Measurements from ENCODE around the gene CHD5.

CHD5 gene

DNA sequence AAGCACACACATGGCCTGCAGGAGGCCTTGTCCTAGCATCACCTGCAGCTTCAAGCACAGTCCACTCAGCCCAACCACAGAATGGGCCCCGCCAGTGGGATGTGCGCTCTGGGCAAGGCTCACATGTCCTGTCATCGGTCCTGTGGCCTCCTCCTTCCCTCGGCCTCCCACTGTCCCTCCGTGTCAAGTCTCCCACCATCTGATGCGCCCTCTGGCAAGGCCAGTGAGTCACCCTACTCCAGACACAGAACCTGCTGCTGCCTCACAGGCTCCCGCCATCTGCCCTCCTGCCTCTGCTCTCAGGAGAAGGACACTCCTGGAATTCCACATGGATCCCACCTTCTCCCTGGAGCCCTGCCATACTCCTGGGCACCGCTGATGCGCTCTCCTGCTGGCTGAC is 120.3 kb downstream of the CHD5 start:
- Histone ChIP-seq H3K79me2 (ENCODE audit: control insufficient read depth, insufficient read depth, low read length, unreplicated experiment) (no peaks in the 10 kb centered on the region), H3K27me3 (ENCODE audit: insufficient read depth, low read length) (peaks cover 6% of the 10 kb centered on the region; the same call in 1 of the 2 replicates), H3K36me3 (ENCODE audit: insufficient read depth, low read length) (no peaks in the 10 kb centered on the region), H3K27ac (ENCODE audit: low read depth, low read length) (no peak overlapping the region), H3K4me3 (ENCODE audit: low read depth, low read length) (no peak overlapping the region), H2AFZ (ENCODE audit: low read length, unreplicated experiment) (no peak overlapping the region), H3K4me1 (ENCODE audit: control insufficient read depth, insufficient read depth, low read length, unreplicated experiment) (no peaks in the 10 kb centered on the region)

DNA sequence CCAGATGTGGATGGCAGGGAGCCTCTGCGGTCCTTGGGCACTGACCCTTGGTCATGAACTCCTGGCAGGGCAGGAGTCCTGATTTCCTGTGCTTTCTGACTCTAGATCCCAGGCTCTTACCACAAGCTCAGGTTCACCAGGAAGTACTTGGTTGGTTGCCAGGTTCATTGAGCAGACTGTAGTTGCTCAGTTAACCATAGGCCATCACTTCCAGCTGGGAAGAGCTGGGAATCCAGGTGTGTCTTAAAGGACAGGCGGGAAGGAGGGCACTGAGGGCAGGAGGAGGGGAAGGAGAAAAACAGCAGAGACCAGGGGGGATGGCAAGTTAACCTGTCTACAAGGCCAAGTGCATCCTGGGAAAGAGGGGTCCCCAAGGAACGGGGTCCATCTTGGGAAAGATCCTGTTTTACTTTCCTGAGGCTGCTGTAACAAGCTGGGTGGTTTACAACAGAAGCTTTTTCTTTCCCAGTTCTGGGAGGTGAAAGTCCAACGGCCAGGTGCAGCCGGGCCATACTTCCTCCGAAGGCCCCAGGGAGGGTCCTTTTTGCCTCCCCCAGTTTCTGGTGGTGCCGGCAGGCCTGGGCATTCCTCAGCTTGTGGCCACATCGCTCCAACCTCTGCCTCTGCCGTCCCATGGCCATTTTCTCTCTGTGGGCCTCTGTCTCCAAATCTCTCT is 122.8 kb downstream of the CHD5 start:
- Histone ChIP-seq H3K27ac (ENCODE audit: low read depth, low read length) (no peak overlapping the region), H3K36me3 (ENCODE audit: insufficient read depth, low read length) (no peaks in the 10 kb centered on the region), H3K79me2 (ENCODE audit: control insufficient read depth, insufficient read depth, low read length, unreplicated experiment) (no peaks in the 10 kb centered on the region), H3K4me1 (ENCODE audit: control insufficient read depth, insufficient read depth, low read length, unreplicated experiment) (no peaks in the 10 kb centered on the region), H2AFZ (ENCODE audit: low read length, unreplicated experiment) (no peak overlapping the region), H3K4me3 (ENCODE audit: low read depth, low read length) (no peak overlapping the region), H3K27me3 (ENCODE audit: insufficient read depth, low read length) (no peaks in the 10 kb centered on the region)

DNA sequence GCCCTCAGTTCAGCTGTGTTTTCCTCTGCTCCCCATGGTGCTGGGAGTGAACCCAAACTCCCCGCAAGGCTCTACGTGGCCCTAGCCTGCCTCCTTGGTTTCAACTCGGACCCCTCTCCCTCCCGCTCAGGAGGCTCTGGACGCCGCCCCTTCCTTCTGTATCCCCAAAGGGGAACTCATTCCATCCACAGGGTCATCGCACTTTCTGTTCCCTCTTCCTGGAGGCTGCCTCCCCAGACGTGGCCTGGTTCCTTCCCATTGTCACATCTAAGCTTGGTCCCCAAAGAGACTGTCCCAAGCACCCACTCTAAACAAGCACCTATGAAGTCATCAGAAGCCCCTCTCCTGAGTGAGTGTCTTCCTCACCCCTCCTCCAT is 123.6 kb downstream of the CHD5 start:
- Histone ChIP-seq H3K79me2 (ENCODE audit: control insufficient read depth, insufficient read depth, low read length, unreplicated experiment) (no peaks in the 10 kb centered on the region), H3K4me1 (ENCODE audit: control insufficient read depth, insufficient read depth, low read length, unreplicated experiment) (no peaks in the 10 kb centered on the region), H3K4me3 (ENCODE audit: low read depth, low read length) (no peak overlapping the region), H3K27me3 (ENCODE audit: insufficient read depth, low read length) (no peaks in the 10 kb centered on the region), H2AFZ (ENCODE audit: low read length, unreplicated experiment) (no peak overlapping the region), H3K27ac (ENCODE audit: low read depth, low read length) (no peak overlapping the region), H3K36me3 (ENCODE audit: insufficient read depth, low read length) (no peaks in the 10 kb centered on the region)

DNA sequence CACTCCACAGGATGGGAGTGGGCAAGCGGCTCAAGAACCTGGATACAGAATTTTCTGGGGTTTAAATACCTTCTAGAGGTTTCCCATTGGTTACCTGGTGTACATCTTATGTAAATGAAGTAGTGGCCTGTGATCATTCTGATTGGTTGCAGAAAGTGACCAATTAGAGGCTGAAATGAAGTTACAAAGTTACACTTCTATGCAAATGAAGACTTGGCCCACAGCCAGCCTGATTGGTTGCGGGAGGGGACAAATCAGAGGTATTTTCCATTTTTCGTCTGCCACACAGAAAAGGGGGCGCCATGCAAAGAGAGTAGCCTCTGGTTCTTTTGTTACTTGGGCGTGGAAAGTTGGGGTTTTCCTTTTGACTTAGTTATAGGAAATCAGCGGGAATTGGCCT is 125.5 kb downstream of the CHD5 start:
- Histone ChIP-seq H3K79me2 (ENCODE audit: control insufficient read depth, insufficient read depth, low read length, unreplicated experiment) (no peaks in the 10 kb centered on the region), H3K4me3 (ENCODE audit: low read depth, low read length) (no peak overlapping the region), H3K27me3 (ENCODE audit: insufficient read depth, low read length) (no peaks in the 10 kb centered on the region), H2AFZ (ENCODE audit: low read length, unreplicated experiment) (no peak overlapping the region), H3K4me1 (ENCODE audit: control insufficient read depth, insufficient read depth, low read length, unreplicated experiment) (no peaks in the 10 kb centered on the region), H3K27ac (ENCODE audit: low read depth, low read length) (no peak overlapping the region), H3K36me3 (ENCODE audit: insufficient read depth, low read length) (no peaks in the 10 kb centered on the region)

DNA sequence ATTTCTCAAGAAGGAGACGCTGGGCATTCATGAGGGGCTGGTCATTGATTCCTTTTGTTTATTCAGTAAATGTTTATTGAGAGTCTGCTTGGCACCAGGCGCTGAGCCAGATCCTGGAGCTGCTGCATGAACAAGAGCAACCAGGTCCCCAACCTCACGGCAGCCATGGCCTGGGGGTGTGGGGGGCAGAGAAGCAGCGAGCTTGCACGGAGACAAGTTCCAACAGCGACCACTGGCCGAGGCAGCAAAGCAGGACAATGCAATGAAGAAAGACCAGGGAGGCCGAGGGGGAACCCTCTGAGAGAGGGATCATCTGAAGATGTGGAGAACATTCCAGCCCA is 126.9 kb downstream of the CHD5 start:
- H3K36me3 ChIP-seq (ENCODE audit: insufficient read depth, low read length), result no peaks in the 10 kb centered on the region
- no peaks in the 10 kb centered on the region for H3K27me3 ChIP-seq (ENCODE audit: insufficient read depth, low read length)
- H3K4me3 ChIP-seq (ENCODE audit: low read depth, low read length), result no peak overlapping the region

DNA sequence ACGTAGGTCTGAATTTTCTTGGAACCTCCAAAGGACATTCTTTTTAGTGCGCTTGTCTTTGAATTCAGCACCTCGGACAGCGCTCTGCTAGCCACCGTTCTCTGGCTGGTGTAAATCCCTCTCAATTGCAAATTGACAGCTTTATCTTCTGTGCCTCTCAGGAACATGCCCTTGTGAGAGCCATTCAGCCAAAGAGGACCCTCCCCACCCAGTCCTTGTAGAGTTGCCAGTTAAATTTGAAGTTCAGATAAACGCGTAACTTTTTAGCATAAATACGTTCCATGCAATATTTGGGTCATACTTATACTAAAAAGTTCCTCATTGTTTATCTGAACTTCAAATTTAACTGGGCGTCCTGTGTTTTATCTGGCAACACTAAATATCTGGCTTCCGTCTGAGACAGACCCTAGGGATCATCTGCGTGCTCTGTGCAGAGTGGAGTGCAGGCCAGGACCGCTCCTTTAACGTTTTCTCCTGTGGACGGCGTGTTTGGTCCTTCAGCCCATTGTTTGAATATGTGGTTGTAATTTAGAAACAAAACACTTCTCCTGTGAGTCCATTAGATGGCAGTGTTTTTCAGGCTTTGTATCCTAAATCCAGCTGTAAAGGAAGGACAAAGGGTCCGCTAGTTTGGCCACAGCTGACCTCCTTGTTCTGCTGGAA is 127.4 kb downstream of the CHD5 start:
- no peaks in the 10 kb centered on the region for H3K4me1 ChIP-seq (ENCODE audit: control insufficient read depth, insufficient read depth, low read length, unreplicated experiment)
- H3K4me3 ChIP-seq (ENCODE audit: low read depth, low read length), result no peak overlapping the region
- no peaks in the 10 kb centered on the region for H3K79me2 ChIP-seq (ENCODE audit: control insufficient read depth, insufficient read depth, low read length, unreplicated experiment)
- H3K27me3 ChIP-seq (ENCODE audit: insufficient read depth, low read length), result no peaks in the 10 kb centered on the region
- no peak overlapping the region for H2AFZ ChIP-seq (ENCODE audit: low read length, unreplicated experiment)
- H3K27ac ChIP-seq (ENCODE audit: low read depth, low read length), result no peak overlapping the region
- H3K36me3 ChIP-seq (ENCODE audit: insufficient read depth, low read length), result no peaks in the 10 kb centered on the region

More for the DNA sequence above, 126.9 kb downstream of the CHD5 start:
- Histone ChIP-seq H2AFZ (ENCODE audit: low read length, unreplicated experiment) (no peak overlapping the region), H3K27ac (ENCODE audit: low read depth, low read length) (no peak overlapping the region), H3K4me1 (ENCODE audit: control insufficient read depth, insufficient read depth, low read length, unreplicated experiment) (no peaks in the 10 kb centered on the region), H3K79me2 (ENCODE audit: control insufficient read depth, insufficient read depth, low read length, unreplicated experiment) (no peaks in the 10 kb centered on the region)
